Lung microvascular endothelial cell (primary cell): ENCODE results near the gene GARNL3. TPM values are rescaled to one million over a fixed set of nuclear protein-coding genes. Genes with fewer than 3 reads are reported as not detected.

ENCODE experiments used
- DNase-seq, 2 donors: peaks; one replicate each; pipeline versions ENCODE4 v3.0.0 to v3.0.0-alpha.2; 2010; ENCODE audit warnings: low read depth in 2 of 2
- total RNA-seq: library from RNA; depleted of rRNA; stranded (reverse); fragments of >200 nt; gene quantifications from 2 replicates; pipeline ENCODE4 v1.2.1, GENCODE V29; 2014

Gene GARNL3
- total RNA-seq, 1 donor from 2014 or later, result 2.6 TPM

- DNase-seq, result no peak
Measured at GRCh38 chr9:127277099-127277498, 12.5 kb downstream of the GARNL3 start.

GRCh38 chr9:127277770-127278169, 13.2 kb downstream of the GARNL3 start:
- peak in 1 of 2 donors; percentile 3 for DNase-seq

- no peak for DNase-seq
Measured at GRCh38 chr9:127278372-127278771, 13.8 kb downstream of the GARNL3 start.

GRCh38 chr9:127279717-127280285, 15.2 kb downstream of the GARNL3 start:
- DNase-seq, result no peak

- DNase-seq, result no peak
Measured at GRCh38 chr9:127280880-127281660, 16.5 kb downstream of the GARNL3 start.

- DNase-seq, result no peak
Measured at GRCh38 chr9:127281891-127282290, 17.3 kb downstream of the GARNL3 start.

GRCh38 chr9:127282611-127283010, 18.0 kb downstream of the GARNL3 start:
- DNase-seq, result no peak

GRCh38 chr9:127283135-127283534, 18.6 kb downstream of the GARNL3 start:
- no peak for DNase-seq

GRCh38 chr9:127283917-127284497, 19.4 kb downstream of the GARNL3 start:
- peak in 1 of 2 donors; percentile 54 for DNase-seq

GRCh38 chr9:127285965-127286364, 21.4 kb downstream of the GARNL3 start:
- no peak for DNase-seq

GRCh38 chr9:127290561-127291065, 26.0 kb downstream of the GARNL3 start:
- DNase-seq, result no peak

- no peak for DNase-seq
Measured at GRCh38 chr9:127291246-127291778, 26.7 kb downstream of the GARNL3 start.

- no peak for DNase-seq
Measured at GRCh38 chr9:127292415-127292814, 27.8 kb downstream of the GARNL3 start.

- no peak for DNase-seq
Measured at GRCh38 chr9:127293328-127293727, 28.8 kb downstream of the GARNL3 start.

- no peak for DNase-seq
Measured at GRCh38 chr9:127293767-127294166, 29.2 kb downstream of the GARNL3 start.

- no peak for DNase-seq
Measured at GRCh38 chr9:127295005-127295404, 30.4 kb downstream of the GARNL3 start.

- no peak for DNase-seq
Measured at GRCh38 chr9:127300886-127301447, 36.4 kb downstream of the GARNL3 start.

GRCh38 chr9:127303830-127304229, 39.3 kb downstream of the GARNL3 start:
- DNase-seq, result no peak

GRCh38 chr9:127305206-127305837, 40.7 kb downstream of the GARNL3 start:
- DNase-seq, result no peak

- DNase-seq, result no peak
Measured at GRCh38 chr9:127305838-127306226, 41.3 kb downstream of the GARNL3 start.

GRCh38 chr9:127307802-127308201, 43.2 kb downstream of the GARNL3 start:
- DNase-seq, result no peak
